BJ (cell line): ENCODE measurements around the gene TMEM255B. TPM values are rescaled to one million over a fixed set of nuclear protein-coding genes. Genes with fewer than 3 reads are reported as not detected.

Experiments used
- CTCF ChIA-PET: fragments of 350-600 bp; formaldehyde crosslinking; extraction: SDS; loops from one replicate; lab custom pipeline; 2021; ENCODE audit warnings: antibody characterized with exemption, inconsistent platforms; lab: Yijun Ruan, JAX
- POLR2A ChIA-PET: fragments of 300-600 bp; sonication (Branson Sonifier 250); formaldehyde crosslinking; extraction: SDS; loops from one replicate; lab custom pipeline; 2021; ENCODE audit warnings: antibody characterized with exemption; lab: Charles Lee
- DNase-seq: peaks from one replicate; pipeline ENCODE4 v3.0.0-alpha.2; 2011; ENCODE audit warnings: low read depth
- H3K27me3 ChIP-seq: 2 replicates; pipeline ENCODE4 v1.6.0; 2011; ENCODE audit warnings: low read length; ENCODE audit not compliant: control insufficient read depth, insufficient read depth
- H3K36me3 ChIP-seq: 2 replicates; pipeline ENCODE4 v1.5.1; 2011; ENCODE audit warnings: low read length; ENCODE audit not compliant: control insufficient read depth, insufficient read depth
- H3K4me3 ChIP-seq: 2 replicates; pipeline ENCODE4 v1.5.1; 2011; ENCODE audit warnings: low read depth, mild to moderate bottlenecking, control low read depth, low read length
- CTCF ChIP-seq: IDR thresholded peaks from 2 replicates; pipeline ENCODE4 v1.5.1; 2011; ENCODE audit warnings: low read depth, mild to moderate bottlenecking, control low read depth, inconsistent platforms, low read length, moderate library complexity; ENCODE audit not compliant: insufficient read depth
- polyA plus RNA-seq: library from polyadenylated mRNA; depleted of rRNA; stranded (reverse); fragments of >200 nt; gene quantifications from 2 replicates; pipeline ENCODE4 v1.2.3, GENCODE V29; 2011

The TMEM255B gene
- polyA plus RNA-seq, 1 experiment = 1.9 TPM

GRCh38 chr13:113852536-113853517 lies 93.8 kb downstream of the TMEM255B start:
- TF ChIP-seq CTCF = no peak
- Histone ChIP-seq H3K4me3 (no peak overlapping the region), H3K27me3 (no peaks in the 10 kb centered on the region), H3K36me3 (peaks cover 8% of the 10 kb centered on the region)
- no peak for DNase-seq
- POLR2A ChIA-PET = no interaction called here
- CTCF ChIA-PET = interaction anchor here (2.6 kb wide), 1 partner anchor 94 kb away, joined by 11 read pairs; no protein-coding TSS in a partner anchor

GRCh38 chr13:113853518-113854237 lies 94.7 kb downstream of the TMEM255B start:
- Histone ChIP-seq H3K4me3 (no peak overlapping the region), H3K27me3 (no peaks in the 10 kb centered on the region), H3K36me3 (peaks cover 12% of the 10 kb centered on the region)
- no peak for TF ChIP-seq CTCF
- ChIA-PET CTCF (interaction anchor here (0.9 to 2.6 kb wide), 2 partner anchors 64 to 93 kb away, joined by 3 to 11 read pairs; no protein-coding TSS in a partner anchor), POLR2A (no interaction called here)
- DNase-seq = no peak

GRCh38 chr13:113854238-113855011 lies 95.4 kb downstream of the TMEM255B start:
- TF ChIP-seq CTCF = no peak
- no peak overlapping the region for H3K4me3 ChIP-seq
- H3K36me3 ChIP-seq = peaks cover 12% of the 10 kb centered on the region
- CTCF ChIA-PET = interaction anchor here (0.6 to 2.6 kb wide), 4 partner anchors 12 to 93 kb away, joined by 3 to 11 read pairs (median 3); no protein-coding TSS in a partner anchor
- no peak for DNase-seq
- POLR2A ChIA-PET = no interaction called here
- H3K27me3 ChIP-seq = no peaks in the 10 kb centered on the region

GRCh38 chr13:113855012-113855921 lies 96.2 kb downstream of the TMEM255B start:
- Histone ChIP-seq H3K27me3 (no peaks in the 10 kb centered on the region), H3K4me3 (no peak overlapping the region), H3K36me3 (peaks cover 15% of the 10 kb centered on the region)
- DNase-seq = no peak
- TF ChIP-seq CTCF = no peak
- ChIA-PET CTCF (interaction anchor here (1.1 to 2.6 kb wide), 3 partner anchors 12 to 92 kb away, joined by 3 to 11 read pairs (median 3); no protein-coding TSS in a partner anchor), POLR2A (interaction anchor here (0.6 kb wide), 1 partner anchor 24 kb away, joined by 3 read pairs; no protein-coding TSS in a partner anchor)
